HG03135 (cell line): ENCODE data around the gene ACSBG1.

Experiments
- ATAC-seq: cut with Tn5 transposase; IDR thresholded peaks from one replicate; pipeline ENCODE4 v1.9.1; 2021; ENCODE audit warnings: mild to moderate bottlenecking, moderate library complexity; ENCODE audit not compliant: unreplicated experiment

ACSBG1 gene

GRCh38 chr15:78223396-78224022 lies 10.9 kb downstream of the ACSBG1 start:
- ATAC-seq: no peak

DNA sequence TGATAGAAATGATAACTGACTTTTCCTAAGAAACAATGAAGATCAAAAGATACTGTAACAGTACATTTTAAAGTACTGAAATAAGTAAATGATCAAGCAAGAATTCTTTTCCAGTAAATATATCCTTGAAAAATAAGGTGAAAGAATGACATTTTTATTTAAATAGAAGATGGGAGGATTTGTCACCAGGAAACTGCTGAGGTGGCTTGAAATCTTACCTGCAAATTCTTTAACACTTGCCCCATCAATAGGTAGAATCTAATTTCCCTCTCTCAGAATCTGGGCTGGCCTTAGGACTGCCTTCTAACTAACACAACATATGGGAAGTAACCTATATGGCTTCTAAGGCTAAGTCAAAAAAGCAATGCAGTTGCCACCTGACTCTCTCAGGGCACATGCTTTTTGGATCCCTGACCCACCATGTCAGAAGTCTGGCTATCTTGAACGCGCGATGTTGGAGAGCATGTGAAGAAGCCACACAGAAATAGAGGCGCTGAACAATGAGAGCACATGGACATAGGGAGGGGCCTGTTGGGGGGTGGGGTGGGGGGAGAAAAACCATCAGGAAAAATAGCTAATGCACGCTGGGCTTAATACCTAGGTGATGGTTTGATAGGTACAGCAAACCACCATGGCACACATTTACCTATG lies 11.5 kb downstream of the ACSBG1 start:
- no peak for ATAC-seq

- no peak for ATAC-seq
Measured at GRCh38 chr15:78220713-78221112, 13.7 kb downstream of the ACSBG1 start.

GRCh38 chr15:78216276-78217104 lies 17.9 kb downstream of the ACSBG1 start:
- ATAC-seq: no peak

DNA sequence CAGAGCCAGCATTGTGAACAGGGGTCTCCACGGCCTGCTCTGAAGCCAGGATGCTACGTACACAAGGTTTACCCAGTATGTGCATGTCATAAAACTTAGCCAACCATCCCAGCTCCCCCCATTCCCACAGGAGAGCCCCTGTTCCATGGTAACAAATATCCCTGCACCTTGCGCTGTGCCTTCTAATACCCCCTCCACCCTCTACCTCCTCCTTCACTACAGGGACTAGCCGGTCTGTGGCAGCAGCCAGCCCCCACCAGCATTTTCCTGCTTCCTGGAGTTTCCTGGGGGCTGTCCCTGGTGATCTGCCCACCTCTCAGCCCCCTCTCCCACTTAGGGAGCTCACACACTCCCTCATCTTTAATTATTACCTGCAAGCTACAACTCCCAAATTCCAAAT lies 20.4 kb downstream of the ACSBG1 start:
- ATAC-seq: no peak

- ATAC-seq: no peak
Measured at GRCh38 chr15:78213425-78213750, 21.0 kb downstream of the ACSBG1 start.

DNA sequence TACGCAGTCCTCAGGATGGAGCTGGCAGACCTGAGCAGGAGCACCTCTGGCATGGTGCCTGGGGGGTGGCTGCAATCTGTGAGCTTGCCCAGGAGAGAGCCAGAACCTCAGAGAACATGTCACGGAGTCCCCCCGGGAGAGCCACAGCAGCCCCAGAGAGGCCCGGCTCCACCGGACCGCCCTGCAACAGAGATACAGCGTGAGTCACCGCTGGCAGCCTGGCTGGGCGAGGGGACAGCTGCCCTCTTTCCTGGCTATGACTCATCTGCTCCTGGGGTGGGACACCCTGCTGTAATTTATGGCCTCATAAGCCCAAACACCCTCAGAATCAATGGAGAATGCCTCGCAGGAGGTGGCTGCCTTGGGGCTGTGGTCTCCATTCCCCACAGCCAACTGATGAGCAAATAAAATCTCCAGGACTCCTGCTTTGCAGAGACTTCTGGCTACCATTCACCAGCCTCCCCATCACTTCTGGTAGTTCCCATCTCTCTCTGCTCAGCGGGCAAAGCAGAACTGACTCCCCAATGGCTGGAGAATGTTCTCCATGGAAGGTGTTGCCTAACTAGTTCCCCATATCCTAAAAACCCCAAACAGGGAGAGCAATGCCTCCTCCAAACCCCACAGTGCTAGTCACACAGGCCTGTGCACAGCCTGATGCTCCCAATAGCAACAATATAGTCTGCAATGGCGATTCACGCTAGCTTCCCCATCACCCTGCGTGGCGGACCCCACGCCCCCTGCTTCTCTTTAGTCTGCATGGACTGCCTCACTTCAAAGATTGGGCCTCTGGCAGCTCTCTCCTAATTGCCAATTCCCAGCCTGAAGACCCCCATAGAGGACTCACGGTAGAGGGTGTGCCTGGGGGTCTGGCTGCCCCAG lies 21.6 kb downstream of the ACSBG1 start:
- no peak for ATAC-seq

- no peak for ATAC-seq
Measured at GRCh38 chr15:78212008-78212407, 22.4 kb downstream of the ACSBG1 start.

DNA sequence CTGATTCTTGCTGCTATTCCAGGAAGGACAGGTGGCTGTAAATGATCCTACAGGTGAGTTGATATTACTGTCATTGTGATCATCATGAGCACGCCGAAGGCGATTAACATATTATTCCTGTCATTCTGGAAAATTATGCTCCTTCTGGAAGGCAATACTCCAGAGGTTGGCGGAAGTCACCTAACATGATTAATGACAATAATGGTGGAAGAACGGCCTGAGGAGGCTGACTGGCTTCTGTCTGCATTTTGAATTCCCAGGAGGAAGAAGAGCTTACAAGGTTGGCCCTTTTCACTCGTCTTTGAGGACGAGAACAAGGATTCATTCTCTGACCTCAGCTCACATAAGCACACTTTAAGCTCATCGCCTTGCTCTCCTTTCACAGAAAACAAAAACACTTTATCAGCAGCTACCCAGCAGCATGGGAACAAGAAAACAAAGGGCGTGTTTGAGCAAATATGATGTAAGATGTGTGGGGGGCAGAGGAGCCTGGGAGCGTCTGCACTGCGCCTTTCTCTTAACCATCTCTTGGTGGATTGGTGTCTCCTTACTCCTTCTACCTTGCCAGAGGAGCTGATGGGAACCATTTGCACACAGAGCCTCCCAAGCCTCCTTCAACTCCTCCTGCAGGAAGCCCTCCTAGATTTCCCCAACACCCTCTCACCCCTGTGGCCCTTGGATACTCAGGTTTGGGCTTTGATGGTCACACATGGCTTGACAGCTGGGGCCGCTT lies 23.0 kb downstream of the ACSBG1 start:
- no peak for ATAC-seq

- ATAC-seq: no peak
Measured at GRCh38 chr15:78210349-78210717, 24.0 kb downstream of the ACSBG1 start.

DNA sequence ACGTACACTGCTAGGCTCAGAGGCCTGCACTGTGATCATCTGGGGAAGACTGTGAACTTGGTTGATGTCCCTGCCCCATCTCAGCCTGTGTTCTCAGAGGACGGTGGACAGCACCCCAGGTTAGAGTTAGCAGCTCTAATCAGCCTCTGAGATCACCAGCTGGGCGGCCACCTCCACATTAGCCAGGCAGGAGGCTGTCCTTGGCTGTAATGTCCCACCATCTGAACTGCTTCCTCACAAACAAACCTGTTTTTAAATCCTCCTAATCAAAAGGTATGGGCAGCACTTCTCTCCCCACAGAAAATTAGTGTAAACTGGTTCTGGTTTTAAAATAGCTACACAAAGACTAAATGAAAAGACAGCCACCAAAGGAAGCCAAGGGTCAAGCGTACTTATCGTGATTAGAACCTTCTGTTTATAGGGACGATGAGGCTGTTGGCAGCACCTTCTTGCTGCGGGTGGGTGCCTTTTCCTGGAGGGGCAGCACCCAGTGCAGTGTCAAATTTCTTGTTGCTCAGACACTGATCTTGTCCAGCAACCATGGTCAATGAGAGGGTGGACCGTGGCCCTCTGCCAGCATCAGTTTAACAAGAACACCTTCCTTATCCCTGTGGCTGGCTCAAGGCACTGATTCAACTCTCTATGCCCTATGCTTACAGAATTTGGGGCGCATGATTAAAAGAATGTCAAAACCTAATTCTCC lies 24.6 kb downstream of the ACSBG1 start:
- ATAC-seq: no peak

DNA sequence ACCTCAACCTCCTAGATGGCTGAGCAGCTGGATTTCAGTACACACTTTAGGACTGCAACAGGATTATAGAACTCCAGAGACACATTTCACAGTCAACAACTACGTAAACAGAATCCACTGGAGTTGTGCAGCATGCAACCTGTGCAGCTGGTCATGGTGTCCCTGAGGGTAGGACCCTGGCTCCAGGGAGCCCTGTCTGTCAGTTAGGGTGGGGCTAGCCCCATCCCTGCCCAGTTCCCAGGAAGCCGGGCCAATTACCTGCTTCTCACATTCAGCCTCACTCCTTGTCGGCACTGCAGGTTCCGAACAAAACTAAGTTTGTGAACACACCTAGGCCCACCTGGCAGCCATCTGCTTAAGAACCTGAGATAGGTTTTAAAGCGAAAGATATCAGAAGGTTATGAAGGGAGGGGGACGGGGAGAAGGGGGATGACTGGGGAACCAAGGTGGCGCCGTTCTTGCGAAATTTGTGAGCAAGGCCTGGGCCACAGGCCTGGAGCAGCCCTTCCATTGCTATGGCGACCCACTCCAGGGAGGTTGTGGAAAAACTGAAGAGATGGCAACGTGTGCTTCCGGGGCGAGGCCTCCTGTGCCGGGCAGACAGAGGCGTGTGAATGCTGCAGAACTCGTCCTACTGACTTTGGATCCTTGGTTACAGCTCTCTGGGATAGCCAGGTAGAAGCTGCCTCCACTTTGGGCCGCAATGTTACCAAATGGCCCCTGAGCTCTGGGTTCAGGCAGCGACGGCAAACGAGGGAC lies 25.3 kb downstream of the ACSBG1 start:
- no peak for ATAC-seq

DNA sequence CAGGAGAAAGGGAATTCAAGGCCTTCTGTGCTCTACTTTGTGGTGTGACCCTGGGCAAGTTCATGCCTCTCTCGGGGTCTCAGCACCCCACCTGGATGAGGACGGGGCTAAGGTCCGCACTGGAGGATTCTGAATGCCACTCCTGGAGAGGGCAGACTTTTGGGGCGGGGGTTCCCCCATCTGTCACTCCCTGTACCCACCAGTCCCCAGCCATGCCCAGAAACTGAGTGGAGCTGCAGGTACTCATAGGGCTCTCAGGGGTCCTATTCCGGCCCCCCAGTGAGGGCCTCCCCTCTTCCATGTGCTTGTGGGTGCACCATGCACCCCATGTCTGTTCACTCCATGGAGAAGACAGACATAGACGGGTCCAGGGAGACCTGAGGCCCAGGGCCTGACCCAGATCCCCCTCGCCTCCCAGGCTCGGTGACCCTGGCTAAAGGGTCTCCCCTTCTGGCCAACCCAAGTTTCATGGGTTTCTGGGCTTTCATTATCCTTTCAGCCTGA lies 26.0 kb downstream of the ACSBG1 start:
- no peak for ATAC-seq

DNA sequence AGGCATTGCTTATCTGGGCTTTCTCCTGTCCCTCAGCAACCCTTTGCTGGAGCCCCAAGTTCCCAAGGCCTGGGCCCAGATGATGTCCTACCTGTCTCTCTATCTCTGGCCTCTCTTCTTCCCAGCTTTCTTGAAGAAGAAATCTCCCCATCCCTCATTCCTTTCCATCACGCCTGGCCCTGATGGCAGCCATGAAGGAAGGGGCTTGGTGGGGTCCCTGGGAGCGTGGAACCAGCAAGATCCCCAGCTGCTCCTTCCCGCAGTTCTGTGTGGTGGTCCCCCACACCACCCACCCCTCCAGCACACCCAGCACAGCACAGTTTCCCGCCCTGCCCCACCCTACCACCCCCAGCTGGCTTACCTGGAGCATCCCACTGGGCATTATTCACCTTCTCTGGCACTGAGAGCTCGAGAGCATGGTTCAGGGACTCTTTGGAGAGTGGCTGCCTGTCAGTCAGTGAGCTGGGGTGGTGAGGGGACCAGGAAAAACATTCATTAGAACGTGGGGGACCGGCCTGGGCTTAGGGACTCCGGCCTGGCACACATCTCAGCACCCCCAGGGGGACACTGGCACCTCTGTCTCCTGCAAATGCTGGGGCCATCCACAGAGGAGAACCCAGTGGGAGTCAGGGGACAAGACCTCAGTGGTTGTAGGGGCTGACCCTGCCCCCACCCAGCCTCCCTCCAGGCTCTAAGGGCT lies 26.6 kb downstream of the ACSBG1 start:
- no peak for ATAC-seq

DNA sequence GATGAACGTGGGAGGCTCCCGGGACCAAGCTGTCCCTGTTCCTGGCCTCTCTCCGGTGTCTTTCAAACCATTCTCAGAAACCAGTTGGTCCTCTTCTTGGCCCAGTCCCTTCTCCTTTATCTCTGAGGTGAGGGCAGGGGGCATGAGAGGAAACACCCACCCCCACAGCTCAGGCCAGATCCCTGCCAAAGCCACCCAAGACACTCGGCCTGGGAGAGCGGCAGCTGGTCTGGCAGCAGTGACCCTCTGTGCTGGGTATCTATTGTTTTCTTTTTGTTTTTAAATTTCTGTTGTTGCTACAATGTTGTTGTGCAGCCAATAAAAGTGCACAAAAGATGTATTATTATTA lies 27.3 kb downstream of the ACSBG1 start:
- no peak for ATAC-seq

GRCh38 chr15:78206326-78207109 lies 27.8 kb downstream of the ACSBG1 start:
- no peak for ATAC-seq

DNA sequence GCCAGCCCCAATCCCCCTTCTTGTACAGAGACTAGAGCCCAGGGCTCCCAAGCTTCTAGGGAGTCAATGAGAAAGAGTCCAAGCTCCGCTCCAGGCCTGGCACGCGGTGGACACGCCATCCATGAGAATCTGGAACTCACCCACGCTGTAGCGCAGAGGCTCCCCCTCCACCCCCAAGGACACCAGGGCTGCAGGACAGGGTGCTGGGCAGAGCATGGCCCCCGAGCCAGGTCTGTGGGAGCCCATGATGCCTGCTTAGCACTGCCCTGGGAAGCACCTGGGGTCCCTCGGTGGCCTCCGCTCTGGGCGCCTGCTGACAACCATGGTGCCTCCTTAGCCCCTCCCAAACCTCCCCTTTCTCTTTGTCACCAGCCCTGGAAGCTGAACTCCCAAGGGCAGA lies 28.5 kb downstream of the ACSBG1 start:
- no peak for ATAC-seq

- ATAC-seq: no peak
Measured at GRCh38 chr15:78205337-78205736, 29.0 kb downstream of the ACSBG1 start.
